Endothelial cell of umbilical vein (primary cell): ENCODE measurements around the gene MYH11. TPM values are rescaled to one million over a fixed set of nuclear protein-coding genes. Genes with fewer than 3 reads are reported as not detected.

ENCODE experiments used
- BruUV-seq: library from RNA; stranded (reverse); fragments of 400-500 nt; replicated peaks from 2 replicates; lab custom pipeline; 2021; lab: Mats Ljungman, UMichigan
- CTCF ChIA-PET: fragments of 300-600, 350-600 bp; sonication (Branson Sonifier 250); formaldehyde crosslinking; loops from one replicate; lab custom pipeline; 2021; ENCODE audit warnings: antibody characterized with exemption, inconsistent platforms; lab: Charles Lee
- POLR2A ChIA-PET: fragments of 300-600, 350-600 bp; sonication (Branson Sonifier 250); formaldehyde crosslinking; loops from one replicate; lab custom pipeline; 2021; ENCODE audit warnings: antibody characterized with exemption, inconsistent platforms; lab: Charles Lee
- DNase-seq: peaks from one replicate; pipeline ENCODE4 v3.0.0-alpha.2; 2011; ENCODE audit warnings: low read depth, low spot score
- FAIRE-seq: peaks from 2 replicates; lab custom pipeline; 2011; peaks lifted over from hg19 to GRCh38; lab: Jason Lieb, UNC
- H2AFZ ChIP-seq: 2 replicates; pipeline ENCODE4 v1.6.0; 2012; ENCODE audit warnings: low read depth, low read length, control low read depth, inconsistent platforms
- H3K27ac ChIP-seq: 2 replicates; pipeline ENCODE4 v1.5.1; 2011; ENCODE audit warnings: low read depth, mild to moderate bottlenecking, control low read depth, low read length, moderate library complexity; ENCODE audit not compliant: insufficient read depth
- H3K27me3 ChIP-seq, 2 experiments: 2 replicates each; pipeline versions ENCODE4 v1.6.0 to v1.6.1; 2011; ENCODE audit warnings: low read length in 2 of 2, mixed read lengths in 1 of 2; ENCODE audit not compliant: control insufficient read depth in 2 of 2, insufficient read depth in 2 of 2
- H3K36me3 ChIP-seq, 2 experiments: 2 replicates in 1 of 2; 3 replicates in 1 of 2; pipeline ENCODE4 v1.5.1; 2011; ENCODE audit warnings: low read length in 2 of 2, mild to moderate bottlenecking in 1 of 2, moderate library complexity in 1 of 2; ENCODE audit not compliant: control insufficient read depth in 2 of 2, insufficient read depth in 2 of 2; ENCODE audit errors: extremely low read depth in 1 of 2
- H3K4me1 ChIP-seq: 3 replicates; pipeline ENCODE4 v1.5.1; 2011; ENCODE audit warnings: mild to moderate bottlenecking, low read length; ENCODE audit not compliant: control insufficient read depth, insufficient read depth; ENCODE audit errors: extremely low read depth
- H3K4me2 ChIP-seq: 2 replicates; pipeline ENCODE4 v1.6.1; 2011; ENCODE audit warnings: low read length, control low read depth, mixed read lengths; ENCODE audit not compliant: insufficient read depth
- H3K4me3 ChIP-seq, 3 experiments: fragments of 200-600 bp in 1 of 3; sonication (generic), shearing (Covaris generic) in 1 of 3; replicated peaks in 1 of 3; 2 replicates each; pipeline ENCODE4 v1.5.1; 2011 to 2016; ENCODE audit warnings: control low read depth in 3 of 3, low read length in 3 of 3, mild to moderate bottlenecking in 2 of 3, inconsistent platforms in 1 of 3, low read depth in 1 of 3, moderate library complexity in 1 of 3; ENCODE audit not compliant: insufficient read depth in 1 of 3
- H3K79me2 ChIP-seq: 2 replicates; pipeline ENCODE4 v1.6.0; 2012; ENCODE audit warnings: low read length, inconsistent platforms; ENCODE audit not compliant: control insufficient read depth, insufficient read depth
- H3K9ac ChIP-seq: replicated peaks from 2 replicates; pipeline ENCODE3; 2011; ENCODE audit warnings: low read length, control low read depth; ENCODE audit not compliant: insufficient read depth; ENCODE audit errors: extremely low read depth
- H3K9me1 ChIP-seq: replicated peaks from 3 replicates; pipeline ENCODE4 v1.6.0; 2011; ENCODE audit warnings: mild to moderate bottlenecking, low read length; ENCODE audit not compliant: control insufficient read depth, insufficient read depth; ENCODE audit errors: extremely low read depth
- H3K9me3 ChIP-seq: replicated peaks from 2 replicates; pipeline ENCODE4 v1.5.1; 2012; ENCODE audit warnings: low read length, inconsistent platforms; ENCODE audit not compliant: control insufficient read depth, insufficient read depth
- H4K20me1 ChIP-seq: replicated peaks from 2 replicates; pipeline ENCODE3; 2011; ENCODE audit warnings: mild to moderate bottlenecking, low read length; ENCODE audit not compliant: control insufficient read depth, insufficient read depth; ENCODE audit errors: extremely low read depth
- CTCF ChIP-seq, 2 donors: IDR thresholded peaks; 1 replicate in 1 of 2; 2 replicates in 1 of 2; pipeline ENCODE4 v1.5.1; 2011; ENCODE audit warnings: low read length in 2 of 2, mild to moderate bottlenecking in 2 of 2, moderate library complexity in 2 of 2, control low read depth in 1 of 2, inconsistent platforms in 1 of 2, low read depth in 1 of 2; ENCODE audit not compliant: insufficient read depth in 1 of 2; ENCODE audit errors: extremely low read depth in 1 of 2
- EZH2 ChIP-seq: IDR thresholded peaks from 2 replicates; pipeline ENCODE4 v1.6.1; 2012; ENCODE audit warnings: borderline replicate concordance, low read depth, mild to moderate bottlenecking, moderate library complexity, low read length, inconsistent platforms; ENCODE audit not compliant: severe bottlenecking
- FOS ChIP-seq: IDR thresholded peaks from 2 replicates; pipeline ENCODE4 v1.6.1; 2011; ENCODE audit warnings: mild to moderate bottlenecking, low read length, moderate library complexity, borderline replicate concordance; ENCODE audit not compliant: insufficient read depth
- GATA2 ChIP-seq: IDR thresholded peaks from 2 replicates; pipeline ENCODE4 v1.7.0; 2011; ENCODE audit warnings: low read depth, mild to moderate bottlenecking, moderate library complexity, mixed read lengths, low read length; ENCODE audit not compliant: insufficient read length, insufficient read depth
- JUN ChIP-seq: IDR thresholded peaks from 2 replicates; pipeline ENCODE4 v1.6.1; 2011; ENCODE audit warnings: borderline replicate concordance, low read depth; ENCODE audit not compliant: insufficient read length, insufficient read depth
- MAX ChIP-seq: IDR thresholded peaks from 2 replicates; pipeline ENCODE4 v1.6.1; 2011; ENCODE audit not compliant: insufficient read depth, insufficient read length
- MYC ChIP-seq: IDR thresholded peaks from one replicate; pipeline ENCODE4 v1.6.1; 2011; ENCODE audit warnings: mild to moderate bottlenecking, low read depth, low read length
- POLR2A ChIP-seq: IDR thresholded peaks from 2 replicates; pipeline ENCODE4 v1.6.1; 2012; ENCODE audit warnings: low read depth, mild to moderate bottlenecking, control low read depth, low read length
- POLR2AphosphoS5 ChIP-seq: IDR thresholded peaks from 2 replicates; pipeline ENCODE4 v1.6.1; 2012; ENCODE audit warnings: low read depth, mild to moderate bottlenecking, control low read depth, low read length, moderate library complexity; ENCODE audit not compliant: insufficient read depth
- dilution Hi-C: fragments of 300-500 bp; cut with MboI; formaldehyde crosslinking; loops from one replicate; pipeline ENCODE4 v1.15.0; 2019; ENCODE audit warnings: low sequenced_read_pairs; ENCODE audit not compliant: extremely low pct_ligation_motif_present
- intact Hi-C: fragments of 100-400 bp; cut with micrococcal nuclease; formaldehyde crosslinking; loops from one replicate; pipeline ENCODE4 v1.10.0; 2022
- polyA plus RNA-seq, 4 experiments: library from polyadenylated mRNA; depleted of rRNA in 3 of 4; stranded (reverse) in 3 of 4; unstranded in 1 of 4; fragments of >200 nt; gene quantifications; 2 replicates each; pipeline versions ENCODE4 v1.2.1 to v1.2.3, GENCODE V29; 2011 to 2012; ENCODE audit warnings: missing spikeins in 1 of 4
- total RNA-seq: library from RNA; stranded (reverse); gene quantifications from 2 replicates; pipeline ENCODE4 v1.2.3, GENCODE V29; 2021

The MYH11 gene
- total and polyA plus RNA-seq, 2 donors (not counting 3 experiments of a cell fraction or from before 2014, with no cell fraction given): not detected

GRCh38 chr16:15667091-15667742, 189.6 kb downstream of the MYH11 start:
- Histone ChIP-seq H3K4me3 (no peak overlapping the region), H2AFZ (no peak overlapping the region), H3K27ac (no peak overlapping the region), H3K36me3 (peaks cover 13 to 26% of the 10 kb centered on the region in 2 experiments), H3K9me1 (no peaks in the 10 kb centered on the region), H3K79me2 (peaks cover 11% of the 10 kb centered on the region), H3K4me2 (no peak overlapping the region), H3K9ac (no peak overlapping the region), H3K4me1 (peaks cover 5% of the 10 kb centered on the region), H4K20me1 (no peaks in the 10 kb centered on the region), H3K9me3 (no peaks in the 10 kb centered on the region), H3K27me3 (no peaks in the 10 kb centered on the region)
- ChIA-PET CTCF (interaction anchor here (1.7 kb wide), 1 partner anchor 16 kb away, joined by 7 read pairs; no protein-coding TSS in a partner anchor), POLR2A (no interaction called here)
- intact Hi-C loops: no loop called here
- dilution Hi-C loops: no loop called here
- DNase-seq (no peak), FAIRE-seq (no peak)
- BruUV-seq: no TSS peak
- no peak for TF ChIP-seq FOS
- no peak for TF ChIP-seq MAX
- no peak for TF ChIP-seq EZH2
- no peak for TF ChIP-seq POLR2AphosphoS5
- TF ChIP-seq MYC: no peak
- TF ChIP-seq POLR2A: no peak
- TF ChIP-seq GATA2: no peak
- no peak for TF ChIP-seq JUN
- TF ChIP-seq CTCF (IDR thresholded peaks at IDR 0.05; ENCODE audit: extremely low read depth in 1 of 2, insufficient read depth in 1 of 2, low read depth in 1 of 2, low read length in 2 of 2): no peak
